Measurements from ENCODE around the gene DMD.

Gene DMD

DNA sequence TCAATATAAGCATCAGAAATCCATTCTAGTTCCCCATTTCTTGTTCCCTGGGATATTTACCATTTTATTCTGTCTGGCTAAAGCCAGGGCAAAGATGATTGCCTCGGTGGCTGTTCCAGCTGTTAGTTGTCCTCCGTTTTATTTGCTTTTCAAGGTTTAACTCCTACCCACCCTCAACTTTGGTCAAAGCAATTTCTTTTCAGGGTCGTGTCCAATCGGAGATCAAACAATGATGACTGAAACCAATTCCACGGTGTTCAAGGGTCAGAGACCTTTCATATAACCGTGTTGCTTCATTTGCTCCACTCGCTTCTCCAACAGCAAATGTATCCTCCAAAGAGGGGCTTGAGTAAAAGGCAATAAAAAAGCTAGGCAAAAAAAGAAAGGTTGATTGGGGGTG lies 1946.0 kb downstream of the DMD start:
- TF ChIP-seq, protein P1, sequence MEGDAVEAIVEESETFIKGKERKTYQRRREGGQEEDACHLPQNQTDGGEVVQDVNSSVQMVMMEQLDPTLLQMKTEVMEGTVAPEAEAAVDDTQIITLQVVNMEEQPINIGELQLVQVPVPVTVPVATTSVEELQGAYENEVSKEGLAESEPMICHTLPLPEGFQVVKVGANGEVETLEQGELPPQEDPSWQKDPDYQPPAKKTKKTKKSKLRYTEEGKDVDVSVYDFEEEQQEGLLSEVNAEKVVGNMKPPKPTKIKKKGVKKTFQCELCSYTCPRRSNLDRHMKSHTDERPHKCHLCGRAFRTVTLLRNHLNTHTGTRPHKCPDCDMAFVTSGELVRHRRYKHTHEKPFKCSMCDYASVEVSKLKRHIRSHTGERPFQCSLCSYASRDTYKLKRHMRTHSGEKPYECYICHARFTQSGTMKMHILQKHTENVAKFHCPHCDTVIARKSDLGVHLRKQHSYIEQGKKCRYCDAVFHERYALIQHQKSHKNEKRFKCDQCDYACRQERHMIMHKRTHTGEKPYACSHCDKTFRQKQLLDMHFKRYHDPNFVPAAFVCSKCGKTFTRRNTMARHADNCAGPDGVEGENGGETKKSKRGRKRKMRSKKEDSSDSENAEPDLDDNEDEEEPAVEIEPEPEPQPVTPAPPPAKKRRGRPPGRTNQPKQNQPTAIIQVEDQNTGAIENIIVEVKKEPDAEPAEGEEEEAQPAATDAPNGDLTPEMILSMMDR (conservative IDR thresholded peaks at IDR 0.05; ENCODE audit: low read depth, low read length): no peak
- DNase-seq (ENCODE audit: low read depth): no peak
- H3K4me3 ChIP-seq (ENCODE audit: low read depth, low read length): peak overlapping the region; percentile 73

GRCh38 chrX:31260351-31260750 lies 1951.0 kb downstream of the DMD start:
- H3K4me3 ChIP-seq (ENCODE audit: low read depth, low read length): no peak overlapping the region
- TF ChIP-seq, protein P1 (conservative IDR thresholded peaks at IDR 0.05; ENCODE audit: low read depth, low read length): no peak
- peak; percentile 44 for DNase-seq (ENCODE audit: low read depth)

- no peak overlapping the region for H3K4me3 ChIP-seq (ENCODE audit: low read depth, low read length)
- no peak for DNase-seq (ENCODE audit: low read depth)
- TF ChIP-seq, protein P1 (conservative IDR thresholded peaks at IDR 0.05; ENCODE audit: low read depth, low read length): no peak
Measured at GRCh38 chrX:31258166-31258565, 1953.2 kb downstream of the DMD start.

- TF ChIP-seq, protein P1 (conservative IDR thresholded peaks at IDR 0.05; ENCODE audit: low read depth, low read length): no peak
- no peak overlapping the region for H3K4me3 ChIP-seq (ENCODE audit: low read depth, low read length)
- DNase-seq (ENCODE audit: low read depth): no peak
Measured at GRCh38 chrX:31255310-31256033, 1955.9 kb downstream of the DMD start.

DNA sequence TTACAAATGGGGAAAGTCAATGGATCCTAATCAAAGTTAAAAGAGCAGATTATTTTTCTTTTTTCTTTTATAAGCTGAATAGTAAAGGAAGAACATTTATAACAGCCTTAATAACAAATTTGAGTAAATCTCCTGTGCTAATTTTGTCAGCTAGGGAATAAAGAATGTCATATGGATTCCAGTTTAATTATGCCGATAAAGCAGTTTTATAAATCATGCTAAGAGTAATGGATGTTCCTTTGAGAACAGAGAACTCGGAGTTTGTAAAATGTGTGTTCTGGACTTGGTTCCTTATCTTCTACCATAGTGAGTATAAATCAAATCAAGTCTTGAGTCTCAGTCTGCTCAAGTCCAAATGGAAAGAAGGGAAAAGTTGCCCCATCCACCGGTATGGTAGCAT lies 1959.2 kb downstream of the DMD start:
- H3K4me3 ChIP-seq (ENCODE audit: low read depth, low read length): no peak overlapping the region
- no peak for DNase-seq (ENCODE audit: low read depth)
- TF ChIP-seq, protein P1 (conservative IDR thresholded peaks at IDR 0.05; ENCODE audit: low read depth, low read length): no peak

GRCh38 chrX:31251336-31251735 lies 1960.0 kb downstream of the DMD start:
- DNase-seq (ENCODE audit: low read depth): no peak
- TF ChIP-seq, protein P1 (conservative IDR thresholded peaks at IDR 0.05; ENCODE audit: low read depth, low read length): no peak
- H3K4me3 ChIP-seq (ENCODE audit: low read depth, low read length): no peak overlapping the region

DNA sequence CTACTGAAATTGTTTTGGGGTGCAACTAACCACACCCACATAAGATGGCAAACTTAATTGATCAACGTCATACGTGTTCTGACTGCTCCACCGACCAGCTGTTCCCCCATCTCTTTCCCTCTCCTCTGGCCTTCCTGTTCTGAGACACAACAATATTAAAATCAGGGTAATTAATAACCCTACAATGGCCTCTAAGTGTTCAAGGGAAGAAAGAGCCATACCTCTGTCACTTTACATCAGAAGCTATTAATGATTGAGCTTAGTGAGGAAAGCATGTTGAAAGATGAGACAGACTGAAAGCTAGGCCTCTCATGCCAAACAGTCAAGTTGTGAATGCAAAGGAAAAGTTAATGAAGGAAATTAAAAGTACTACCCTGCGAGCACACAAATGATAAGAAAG lies 1965.6 kb downstream of the DMD start:
- DNase-seq (ENCODE audit: low read depth): no peak
- TF ChIP-seq, protein P1 (conservative IDR thresholded peaks at IDR 0.05; ENCODE audit: low read depth, low read length): no peak
- no peak overlapping the region for H3K4me3 ChIP-seq (ENCODE audit: low read depth, low read length)
